B cell (primary cell): ENCODE results near the gene MAP3K6.

Source experiments
- EZH2 ChIP-seq: IDR thresholded peaks from 2 replicates; pipeline ENCODE4 v1.6.1; 2012; ENCODE audit warnings: borderline replicate concordance, low read depth, mild to moderate bottlenecking, moderate library complexity, low read length; ENCODE audit not compliant: insufficient read depth, poor library complexity, severe bottlenecking
- TF ChIP-seq, protein P1 (sequence below): fragments of 200-600 bp; IDR thresholded peaks from one replicate; pipeline ENCODE4 v1.8.0; 2022; ENCODE audit warnings: antibody characterized with exemption, mild to moderate bottlenecking

DNA sequence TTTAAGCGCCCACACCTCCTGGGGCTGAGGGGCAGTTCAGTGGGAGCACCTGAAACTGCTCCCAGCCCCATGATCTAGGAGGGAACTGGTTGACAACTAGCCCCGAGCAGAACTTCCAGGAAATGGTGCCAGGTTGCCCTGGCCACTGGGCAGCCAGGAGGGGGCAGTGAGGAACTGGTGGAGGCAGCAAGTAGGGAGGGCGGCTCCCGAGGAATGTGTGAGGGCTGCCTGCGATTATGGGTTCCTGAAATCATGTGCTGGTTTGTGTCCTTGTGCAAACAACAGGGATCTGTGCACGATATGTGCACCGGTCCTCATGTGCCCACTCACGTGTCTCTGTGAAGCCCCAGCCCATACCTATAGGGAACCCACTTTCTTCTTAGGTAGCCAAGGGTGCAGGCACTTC, 35.6 kb upstream of the MAP3K6 start:
- TF ChIP-seq, protein P1, sequence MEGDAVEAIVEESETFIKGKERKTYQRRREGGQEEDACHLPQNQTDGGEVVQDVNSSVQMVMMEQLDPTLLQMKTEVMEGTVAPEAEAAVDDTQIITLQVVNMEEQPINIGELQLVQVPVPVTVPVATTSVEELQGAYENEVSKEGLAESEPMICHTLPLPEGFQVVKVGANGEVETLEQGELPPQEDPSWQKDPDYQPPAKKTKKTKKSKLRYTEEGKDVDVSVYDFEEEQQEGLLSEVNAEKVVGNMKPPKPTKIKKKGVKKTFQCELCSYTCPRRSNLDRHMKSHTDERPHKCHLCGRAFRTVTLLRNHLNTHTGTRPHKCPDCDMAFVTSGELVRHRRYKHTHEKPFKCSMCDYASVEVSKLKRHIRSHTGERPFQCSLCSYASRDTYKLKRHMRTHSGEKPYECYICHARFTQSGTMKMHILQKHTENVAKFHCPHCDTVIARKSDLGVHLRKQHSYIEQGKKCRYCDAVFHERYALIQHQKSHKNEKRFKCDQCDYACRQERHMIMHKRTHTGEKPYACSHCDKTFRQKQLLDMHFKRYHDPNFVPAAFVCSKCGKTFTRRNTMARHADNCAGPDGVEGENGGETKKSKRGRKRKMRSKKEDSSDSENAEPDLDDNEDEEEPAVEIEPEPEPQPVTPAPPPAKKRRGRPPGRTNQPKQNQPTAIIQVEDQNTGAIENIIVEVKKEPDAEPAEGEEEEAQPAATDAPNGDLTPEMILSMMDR: no peak
- TF ChIP-seq EZH2: no peak
